ENCODE measurements around the gene MAP2K5. TPM values are rescaled to one million over a fixed set of nuclear protein-coding genes. Genes with fewer than 3 reads are reported as not detected.

MAP2K5 gene
- total RNA-seq, 6 experiments from 2014 or later, result 5.0 to 11.6 (median 8.8) TPM

GRCh38 chr15:67571648-67572415 is 29.3 kb downstream of the MAP2K5 start:
- 90% methylated on average over 5 of the region's 5 CpGs for WGBS (ENCODE audit: insufficient coverage, low coverage, low lambda C conversion rate, missing lambda C conversion rate)
- DNase-seq, result no peak
- no peaks in the 10 kb centered on the region for H3K36me3 ChIP-seq
- H3K27me3 ChIP-seq, result no peaks in the 10 kb centered on the region
- intact Hi-C loops (cut with DNase I), result no loop called here
- TF ChIP-seq CTCF (IDR thresholded peaks at IDR 0.05) (no peak), POLR2A (IDR thresholded peaks at IDR 0.05) (no peak)
- H3K9me3 ChIP-seq, result no peaks in the 10 kb centered on the region
- H3K4me3 ChIP-seq, result no peak overlapping the region
- no peak overlapping the region for H3K27ac ChIP-seq
- ATAC-seq, result no peak
- H3K4me1 ChIP-seq, result no peaks in the 10 kb centered on the region

GRCh38 chr15:67573194-67573593 is 30.7 kb downstream of the MAP2K5 start:
- no peak overlapping the region for H3K27ac ChIP-seq
- WGBS (ENCODE audit: insufficient coverage, low coverage, low lambda C conversion rate, missing lambda C conversion rate), result 86% methylated on average over 2 of the region's 3 CpGs
- H3K27me3 ChIP-seq, result no peaks in the 10 kb centered on the region

GRCh38 chr15:67575039-67575502 is 32.6 kb downstream of the MAP2K5 start:
- ATAC-seq (peak in 3 of 4 donors; percentile 27 to 46 (median 31)), DNase-seq (no peak)
- intact Hi-C loops (cut with DNase I), result no loop called here
- Histone ChIP-seq H3K9me3 (no peaks in the 10 kb centered on the region), H3K27ac (no peak overlapping the region), H3K4me1 (no peaks in the 10 kb centered on the region), H3K36me3 (no peaks in the 10 kb centered on the region), H3K4me3 (no peak overlapping the region), H3K27me3 (no peaks in the 10 kb centered on the region)
- TF ChIP-seq CTCF (IDR thresholded peaks at IDR 0.05) (no peak), POLR2A (IDR thresholded peaks at IDR 0.05) (no peak)
- WGBS (ENCODE audit: insufficient coverage, low coverage, low lambda C conversion rate, missing lambda C conversion rate), result 87% methylated on average over 3 of the region's 4 CpGs

More at GRCh38 chr15:67573194-67573593, 30.7 kb downstream of the MAP2K5 start:
- Histone ChIP-seq H3K4me1 (no peaks in the 10 kb centered on the region), H3K4me3 (no peak overlapping the region), H3K9me3 (no peaks in the 10 kb centered on the region), H3K36me3 (no peaks in the 10 kb centered on the region)
- intact Hi-C loops (cut with DNase I), result no loop called here
- DNase-seq (no peak), ATAC-seq (no peak)
- TF ChIP-seq CTCF (IDR thresholded peaks at IDR 0.05) (no peak), POLR2A (IDR thresholded peaks at IDR 0.05) (no peak)

- DNase-seq (no peak), ATAC-seq (no peak)
- Histone ChIP-seq H3K9me3 (no peaks in the 10 kb centered on the region), H3K4me3 (no peak overlapping the region), H3K36me3 (no peaks in the 10 kb centered on the region), H3K4me1 (no peaks in the 10 kb centered on the region), H3K27ac (no peak overlapping the region), H3K27me3 (no peaks in the 10 kb centered on the region)
- TF ChIP-seq CTCF (IDR thresholded peaks at IDR 0.05) (no peak), POLR2A (IDR thresholded peaks at IDR 0.05) (no peak)
- intact Hi-C loops (cut with DNase I), result no loop called here
- 98% methylated on average over 3 of the region's 4 CpGs for WGBS (ENCODE audit: insufficient coverage, low coverage, low lambda C conversion rate, missing lambda C conversion rate)
Measured at GRCh38 chr15:67578020-67578600, 35.6 kb downstream of the MAP2K5 start.

Measured in right lobe of liver (tissue), 6 donors.